HEK293 (cell line): ENCODE data around the gene DGKZ.

Experiments used
- HOXA7 ChIP-seq: sonication (generic); formaldehyde crosslinking; IDR thresholded peaks from 2 replicates; pipeline ENCODE4 v1.8.1; 2022; ENCODE audit warnings: missing genetic modification reagents, borderline replicate concordance
- ZBTB8A ChIP-seq: fragments of 450-650 bp; formaldehyde crosslinking; IDR thresholded peaks from 2 replicates; pipeline ENCODE4 v1.5.1; 2016; ENCODE audit warnings: missing biosample characterization, missing genetic modification characterization
- ZNF184 ChIP-seq: fragments of 450-650 bp; IDR thresholded peaks from 2 replicates; pipeline ENCODE4 v1.5.1; 2018; ENCODE audit warnings: missing biosample characterization, mild to moderate bottlenecking, missing genetic modification characterization
- TF ChIP-seq, protein P1 (sequence below): fragments of 450-650 bp; formaldehyde crosslinking; IDR thresholded peaks from 2 replicates; pipeline ENCODE4 v1.5.1; 2016; ENCODE audit warnings: missing biosample characterization, missing genetic modification characterization
- TF ChIP-seq, protein P2 (sequence below): fragments of 450-650 bp; formaldehyde crosslinking; conservative IDR thresholded peaks from 2 replicates; pipeline ENCODE4 v1.5.1; 2016; ENCODE audit warnings: low read depth, missing biosample characterization, missing genetic modification characterization

DNA sequence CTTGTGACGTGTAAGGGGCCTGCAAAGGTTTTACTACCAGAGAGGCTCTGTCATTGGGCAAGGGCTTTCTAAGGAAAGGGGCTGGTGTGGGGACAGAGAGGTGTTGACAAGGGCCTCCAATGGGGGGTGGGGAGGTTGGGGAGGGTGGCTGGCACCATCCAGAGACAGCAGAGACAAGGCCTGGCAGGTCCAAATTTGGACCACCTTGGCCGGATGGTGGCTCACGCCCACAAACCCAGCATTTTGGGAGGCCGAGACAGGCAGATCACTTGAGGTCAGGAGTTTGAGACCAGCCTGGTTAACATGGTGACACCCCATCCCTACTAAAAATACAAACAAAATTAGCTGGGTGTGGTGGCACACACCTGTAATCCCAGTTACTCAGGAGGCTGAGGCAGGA is 46.5 kb downstream of the DGKZ start:
- TF ChIP-seq, protein P1, sequence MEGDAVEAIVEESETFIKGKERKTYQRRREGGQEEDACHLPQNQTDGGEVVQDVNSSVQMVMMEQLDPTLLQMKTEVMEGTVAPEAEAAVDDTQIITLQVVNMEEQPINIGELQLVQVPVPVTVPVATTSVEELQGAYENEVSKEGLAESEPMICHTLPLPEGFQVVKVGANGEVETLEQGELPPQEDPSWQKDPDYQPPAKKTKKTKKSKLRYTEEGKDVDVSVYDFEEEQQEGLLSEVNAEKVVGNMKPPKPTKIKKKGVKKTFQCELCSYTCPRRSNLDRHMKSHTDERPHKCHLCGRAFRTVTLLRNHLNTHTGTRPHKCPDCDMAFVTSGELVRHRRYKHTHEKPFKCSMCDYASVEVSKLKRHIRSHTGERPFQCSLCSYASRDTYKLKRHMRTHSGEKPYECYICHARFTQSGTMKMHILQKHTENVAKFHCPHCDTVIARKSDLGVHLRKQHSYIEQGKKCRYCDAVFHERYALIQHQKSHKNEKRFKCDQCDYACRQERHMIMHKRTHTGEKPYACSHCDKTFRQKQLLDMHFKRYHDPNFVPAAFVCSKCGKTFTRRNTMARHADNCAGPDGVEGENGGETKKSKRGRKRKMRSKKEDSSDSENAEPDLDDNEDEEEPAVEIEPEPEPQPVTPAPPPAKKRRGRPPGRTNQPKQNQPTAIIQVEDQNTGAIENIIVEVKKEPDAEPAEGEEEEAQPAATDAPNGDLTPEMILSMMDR (tag by site-specific recombination) = no peak
- TF ChIP-seq ZNF184 (tag by site-specific recombination) (no peak), ZBTB8A (tag by site-specific recombination) (no peak), HOXA7 (CRISPR knock-in tag) (no peak)
- TF ChIP-seq, protein P2, sequence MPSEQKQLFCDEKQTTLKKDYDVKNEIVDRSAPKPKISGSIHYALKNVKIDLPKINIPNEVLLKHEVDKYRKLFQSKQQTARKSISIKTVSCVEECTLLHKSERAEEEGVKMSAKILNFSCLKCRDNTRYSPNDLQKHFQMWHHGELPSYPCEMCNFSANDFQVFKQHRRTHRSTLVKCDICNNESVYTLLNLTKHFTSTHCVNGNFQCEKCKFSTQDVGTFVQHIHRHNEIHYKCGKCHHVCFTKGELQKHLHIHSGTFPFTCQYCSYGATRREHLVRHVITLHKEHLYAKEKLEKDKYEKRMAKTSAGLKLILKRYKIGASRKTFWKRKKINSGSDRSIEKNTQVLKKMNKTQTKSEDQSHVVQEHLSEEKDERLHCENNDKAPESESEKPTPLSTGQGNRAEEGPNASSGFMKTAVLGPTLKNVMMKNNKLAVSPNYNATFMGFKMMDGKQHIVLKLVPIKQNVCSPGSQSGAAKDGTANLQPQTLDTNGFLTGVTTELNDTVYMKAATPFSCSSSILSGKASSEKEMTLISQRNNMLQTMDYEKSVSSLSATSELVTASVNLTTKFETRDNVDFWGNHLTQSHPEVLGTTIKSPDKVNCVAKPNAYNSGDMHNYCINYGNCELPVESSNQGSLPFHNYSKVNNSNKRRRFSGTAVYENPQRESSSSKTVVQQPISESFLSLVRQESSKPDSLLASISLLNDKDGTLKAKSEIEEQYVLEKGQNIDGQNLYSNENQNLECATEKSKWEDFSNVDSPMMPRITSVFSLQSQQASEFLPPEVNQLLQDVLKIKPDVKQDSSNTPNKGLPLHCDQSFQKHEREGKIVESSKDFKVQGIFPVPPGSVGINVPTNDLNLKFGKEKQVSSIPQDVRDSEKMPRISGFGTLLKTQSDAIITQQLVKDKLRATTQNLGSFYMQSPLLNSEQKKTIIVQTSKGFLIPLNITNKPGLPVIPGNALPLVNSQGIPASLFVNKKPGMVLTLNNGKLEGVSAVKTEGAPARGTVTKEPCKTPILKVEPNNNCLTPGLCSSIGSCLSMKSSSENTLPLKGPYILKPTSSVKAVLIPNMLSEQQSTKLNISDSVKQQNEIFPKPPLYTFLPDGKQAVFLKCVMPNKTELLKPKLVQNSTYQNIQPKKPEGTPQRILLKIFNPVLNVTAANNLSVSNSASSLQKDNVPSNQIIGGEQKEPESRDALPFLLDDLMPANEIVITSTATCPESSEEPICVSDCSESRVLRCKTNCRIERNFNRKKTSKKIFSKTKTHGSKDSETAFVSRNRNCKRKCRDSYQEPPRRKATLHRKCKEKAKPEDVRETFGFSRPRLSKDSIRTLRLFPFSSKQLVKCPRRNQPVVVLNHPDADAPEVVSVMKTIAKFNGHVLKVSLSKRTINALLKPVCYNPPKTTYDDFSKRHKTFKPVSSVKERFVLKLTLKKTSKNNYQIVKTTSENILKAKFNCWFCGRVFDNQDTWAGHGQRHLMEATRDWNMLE (tag by site-specific recombination) = no peak
